H1 (cell line): ENCODE measurements around the gene CCL7. TPM values are rescaled to one million over a fixed set of nuclear protein-coding genes. Genes with fewer than 3 reads are reported as not detected.

Experiments used
- ASH2L ChIP-seq: fragments of 200-600, 300-600 bp; sonication (generic); IDR thresholded peaks from one replicate; pipeline ENCODE4 v1.7.1; 2017; ENCODE audit warnings: low read length
- CBX5 ChIP-seq: fragments of 300-800, 300-1000 bp; sonication (generic); IDR thresholded peaks from 2 replicates; pipeline ENCODE4 v1.7.1; 2016; ENCODE audit warnings: antibody characterized with exemption, low read length, low read depth
- MAX ChIP-seq: IDR thresholded peaks from 2 replicates; pipeline ENCODE4 v1.6.1; 2012; ENCODE audit warnings: inconsistent platforms
- POLR2A ChIP-seq, 2 experiments: IDR thresholded peaks; 1 replicate in 1 of 2; 2 replicates in 1 of 2; pipeline ENCODE4 v1.6.1; 2011; ENCODE audit warnings: low read depth in 2 of 2, low read length in 2 of 2, mild to moderate bottlenecking in 2 of 2; ENCODE audit errors: control extremely low read depth in 1 of 2
- RBBP5 ChIP-seq: IDR thresholded peaks from 2 replicates; pipeline ENCODE4 v1.7.1; 2012; ENCODE audit warnings: low read depth, mild to moderate bottlenecking, inconsistent platforms, low read length, moderate library complexity, borderline replicate concordance
- RXRA ChIP-seq: IDR thresholded peaks from 2 replicates; pipeline ENCODE4 v1.6.1; 2011; ENCODE audit warnings: low read depth, mild to moderate bottlenecking, low read length, moderate library complexity; ENCODE audit not compliant: insufficient read depth
- SIN3A ChIP-seq, 2 experiments: IDR thresholded peaks in 1 of 2; conservative IDR thresholded peaks in 1 of 2; 2 replicates each; pipeline ENCODE4 v1.6.1; 2011 to 2012; ENCODE audit warnings: low read length in 2 of 2, improper control_type of control experiment in 1 of 2, low read depth in 1 of 2, mild to moderate bottlenecking in 1 of 2
- SP1 ChIP-seq: IDR thresholded peaks from 2 replicates; pipeline ENCODE4 v1.6.1; 2011; ENCODE audit warnings: low read depth, low read length
- TBP ChIP-seq: IDR thresholded peaks from 2 replicates; pipeline ENCODE4 v1.6.1; 2011; ENCODE audit warnings: low read depth, low read length, improper control_type of control experiment
- TEAD4 ChIP-seq: IDR thresholded peaks from 2 replicates; pipeline ENCODE4 v1.6.1; 2012; ENCODE audit warnings: low read depth, low read length, inconsistent platforms, mixed read lengths
- polyA plus RNA-seq, 7 experiments: library from polyadenylated mRNA; depleted of rRNA in 3 of 7; stranded (reverse) in 5 of 7; unstranded in 2 of 7; fragments of >200 nt in 5 of 7; fragments of 200-250 nt in 2 of 7; gene quantifications; 1 replicate in 5 of 7; 2 replicates in 1 of 7; 4 replicates in 1 of 7; pipeline versions ENCODE4 v1.2.1 to v1.2.3, GENCODE V29; 2011 to 2013; ENCODE audit warnings: missing spikeins in 2 of 7, mixed read lengths in 2 of 7
- total RNA-seq: library from RNA; stranded (reverse); fragmentation: NEBNext Ultra II Directional; extraction: Animal tissue kit (Norgen Biotek cat#: 25700); gene quantifications from 2 replicates; pipeline ENCODE4 v1.2.1, GENCODE V29; 2021

CCL7 gene
- total and polyA plus RNA-seq, 2 of the 8 experiments (the other 6 are each of a cell fraction or from before 2014, with no cell fraction given) = not detected

GRCh38 chr17:34254651-34255380, 15.2 kb upstream of the CCL7 start, which contains the start of gene CCL2 (continued):
- TF ChIP-seq SIN3A (conservative IDR thresholded peaks at IDR 0.05 in 1 of 2, IDR thresholded peaks at IDR 0.05 in 1 of 2; ENCODE audit: low read depth in 1 of 2, low read length in 2 of 2) = peak in 1 of 2 experiments; percentile 38; a peak in 1 of 4 replicates
- TF ChIP-seq CBX5 = no peak
- TF ChIP-seq RBBP5 = peak; percentile 89
- TF ChIP-seq RXRA = no peak
- TF ChIP-seq SP1 = peak; percentile 71
- TF ChIP-seq MAX = no peak
- TF ChIP-seq TBP = peak; percentile 19; the same call in 1 of the 2 replicates
- TF ChIP-seq ASH2L = peak; percentile 92
- TF ChIP-seq TEAD4 = peak; percentile 90
- no peak for TF ChIP-seq POLR2A (IDR thresholded peaks at IDR 0.05; ENCODE audit: control extremely low read depth in 1 of 2, low read depth in 2 of 2, low read length in 2 of 2)
